Measurements from ENCODE around the gene MEF2C. TPM values are rescaled to one million over a fixed set of nuclear protein-coding genes. Genes with fewer than 3 reads are reported as not detected.

MEF2C gene
- polyA plus RNA-seq, 3 donors = 32.0 to 89.3 (median 88.3) TPM

- Histone ChIP-seq H3K27ac (ENCODE audit: low read depth in 1 of 2, low read length in 2 of 2) (no peak overlapping the region), H3K79me2 (ENCODE audit: insufficient read depth, low read length) (peaks cover 16% of the 10 kb centered on the region), H2AFZ (ENCODE audit: insufficient read depth, low read depth, low read length, poor library complexity, severe bottlenecking) (no peak overlapping the region), H3K36me3 (replicated peaks in 1 of 2; ENCODE audit: control insufficient read depth in 1 of 2, insufficient read depth in 2 of 2, low read length in 2 of 2) (peaks cover 12 to 39% of the 10 kb centered on the region in 2 donors), H3K27me3 (ENCODE audit: control insufficient read depth in 2 of 2, insufficient read depth in 2 of 2, low read length in 2 of 2) (no peaks in the 10 kb centered on the region), H3K4me2 (replicated peaks; ENCODE audit: extremely low read depth, low read length, poor library complexity, severe bottlenecking) (no peak overlapping the region), H3K9me3 (replicated peaks in 1 of 2; ENCODE audit: control insufficient read depth in 1 of 2, insufficient read depth in 1 of 2, low read length in 2 of 2) (peaks cover 0 to 9% of the 10 kb centered on the region in 2 donors), H4K20me1 (ENCODE audit: insufficient read depth, low read length) (peaks cover 30% of the 10 kb centered on the region), H3K4me1 (ENCODE audit: control insufficient read depth in 1 of 2, insufficient read depth in 2 of 2, low read length in 2 of 2) (no peaks in the 10 kb centered on the region), H3K9ac (ENCODE audit: insufficient read depth, low read length, poor library complexity, severe bottlenecking) (no peak overlapping the region), H3K4me3 (replicated peaks in 1 of 3; ENCODE audit: low read depth in 2 of 3, low read length in 3 of 3) (no peak overlapping the region)
- no peak overlapping the region for H3K27ac Mint-ChIP-seq
- intact Hi-C loops (cut with micrococcal nuclease) = no loop called here
- no peaks in the 10 kb centered on the region for H3K27me3 Mint-ChIP-seq (ENCODE audit: low read depth in 3 of 3)
- H3K4me3 Mint-ChIP-seq = no peak overlapping the region
- H3K9me3 Mint-ChIP-seq = peaks cover 0 to 13% (median 12%) of the 10 kb centered on the region in 7 donors
- DNase-seq = no peak
- no CpG with 5 or more reads among the region's 2 CpGs for WGBS (ENCODE audit: insufficient coverage)
- no peak for TF ChIP-seq CTCF (IDR thresholded peaks at IDR 0.05)
- H3K4me1 Mint-ChIP-seq = peaks cover 7% of the 10 kb centered on the region
- peaks cover 45 to 46% of the 10 kb centered on the region in 2 donors for H3K36me3 Mint-ChIP-seq
Observed at GRCh38 chr5:88854769-88855168, 28.2 kb downstream of the MEF2C start.

DNA sequence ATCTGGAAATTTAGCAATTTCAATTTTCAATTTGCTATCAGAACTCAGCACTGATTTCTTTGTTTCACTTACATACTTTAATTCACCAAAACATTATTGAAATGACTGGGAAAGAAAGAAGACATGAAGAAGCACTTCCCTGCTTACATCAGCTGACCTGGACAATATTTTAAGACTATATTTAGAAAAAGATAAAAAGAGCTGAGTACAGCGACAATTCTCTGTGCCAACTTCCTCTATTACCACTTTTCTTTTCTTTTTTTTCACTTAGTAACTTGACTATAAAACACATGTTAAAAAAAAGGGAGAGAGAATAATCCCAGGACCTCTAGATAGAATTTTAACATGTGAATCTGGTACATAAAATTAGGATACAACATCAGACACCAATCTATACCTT, 35.6 kb downstream of the MEF2C start:
- Mint-ChIP-seq H3K9me3 (no peaks in the 10 kb centered on the region), H3K4me3 (no peak overlapping the region), H3K27me3 (ENCODE audit: low read depth in 3 of 3) (no peaks in the 10 kb centered on the region), H3K4me1 (peaks cover 35% of the 10 kb centered on the region), H3K36me3 (peaks cover 15 to 18% of the 10 kb centered on the region in 2 donors), H3K27ac (peak overlapping the region in 4 of 7 donors; percentile 3 to 66 (median 26))
- no peaks in the 10 kb centered on the region for H3K27me3 ChIP-seq (ENCODE audit: control insufficient read depth in 2 of 2, insufficient read depth in 2 of 2, low read length in 2 of 2)
- peak in 1 of 3 donors; percentile 31 for DNase-seq
- H3K4me2 ChIP-seq (replicated peaks; ENCODE audit: extremely low read depth, low read length, poor library complexity, severe bottlenecking) = peak overlapping the region; percentile 33
- peaks cover 0 to 3% of the 10 kb centered on the region in 2 donors for H3K36me3 ChIP-seq (replicated peaks in 1 of 2; ENCODE audit: control insufficient read depth in 1 of 2, insufficient read depth in 2 of 2, low read length in 2 of 2)
- intact Hi-C loops (cut with micrococcal nuclease) = no loop called here
- H4K20me1 ChIP-seq (ENCODE audit: insufficient read depth, low read length) = peaks cover 33% of the 10 kb centered on the region
- no peak for TF ChIP-seq CTCF (IDR thresholded peaks at IDR 0.05)
- H3K9me3 ChIP-seq (replicated peaks in 1 of 2; ENCODE audit: control insufficient read depth in 1 of 2, insufficient read depth in 1 of 2, low read length in 2 of 2) = no peaks in the 10 kb centered on the region
- H3K4me3 ChIP-seq (replicated peaks in 1 of 3; ENCODE audit: low read depth in 2 of 3, low read length in 3 of 3) = peak overlapping the region in 1 of 3 experiments; percentile 10
- WGBS (ENCODE audit: insufficient coverage) = no CpG with 5 or more reads among the region's 1 CpG
- peaks cover 7 to 28% of the 10 kb centered on the region in 2 donors for H3K4me1 ChIP-seq (ENCODE audit: control insufficient read depth in 1 of 2, insufficient read depth in 2 of 2, low read length in 2 of 2)
- H2AFZ ChIP-seq (ENCODE audit: insufficient read depth, low read depth, low read length, poor library complexity, severe bottlenecking) = no peak overlapping the region
- no peak overlapping the region for H3K9ac ChIP-seq (ENCODE audit: insufficient read depth, low read length, poor library complexity, severe bottlenecking)
- H3K27ac ChIP-seq (ENCODE audit: low read depth in 1 of 2, low read length in 2 of 2) = peak overlapping the region in 1 of 2 donors; percentile 39
- H3K79me2 ChIP-seq (ENCODE audit: insufficient read depth, low read length) = peaks cover 28% of the 10 kb centered on the region

Measured in CD14-positive monocyte (primary cell).